OCI-LY7 (cell line): Measurements from ENCODE around the gene SMIM35.

Source experiments
- EZH2phosphoT487 ChIP-seq: fragments of 200-600 bp; sonication (generic); IDR thresholded peaks from 2 replicates; pipeline ENCODE4 v1.6.1; 2018; ENCODE audit warnings: low read depth, borderline replicate concordance, mild to moderate bottlenecking, mixed run types, antibody characterized with exemption, low read length, moderate library complexity, mixed read lengths
- TF ChIP-seq, protein P1 (sequence below): fragments of 200-600 bp; sonication (generic); conservative IDR thresholded peaks from 2 replicates; pipeline ENCODE4 v1.5.1; 2014; ENCODE audit warnings: mild to moderate bottlenecking, antibody characterized with exemption, low read length, moderate library complexity, mixed read lengths

DNA sequence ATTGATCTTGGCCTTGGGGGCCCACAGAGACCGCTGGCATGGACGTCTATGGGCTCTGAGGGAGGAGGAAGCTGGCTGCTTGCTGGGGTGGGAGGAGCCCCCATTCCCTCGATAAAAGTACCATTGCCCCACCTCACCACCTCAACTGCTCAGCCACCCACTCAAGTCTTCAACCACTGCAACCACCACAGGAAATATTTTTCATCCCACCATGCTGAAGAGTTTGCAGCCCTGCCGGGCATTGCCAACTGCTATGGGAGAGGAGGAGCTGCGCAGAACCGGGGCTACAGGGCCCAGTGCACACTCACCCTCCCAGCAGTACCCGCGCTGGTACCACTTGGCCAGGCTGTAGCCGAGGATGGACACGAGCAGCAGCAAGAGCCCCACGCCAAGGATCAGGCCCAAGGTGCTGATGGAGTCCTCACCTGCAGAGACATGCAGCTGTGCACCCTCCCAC is 71.3 kb downstream of the SMIM35 start:
- TF ChIP-seq, protein P1, sequence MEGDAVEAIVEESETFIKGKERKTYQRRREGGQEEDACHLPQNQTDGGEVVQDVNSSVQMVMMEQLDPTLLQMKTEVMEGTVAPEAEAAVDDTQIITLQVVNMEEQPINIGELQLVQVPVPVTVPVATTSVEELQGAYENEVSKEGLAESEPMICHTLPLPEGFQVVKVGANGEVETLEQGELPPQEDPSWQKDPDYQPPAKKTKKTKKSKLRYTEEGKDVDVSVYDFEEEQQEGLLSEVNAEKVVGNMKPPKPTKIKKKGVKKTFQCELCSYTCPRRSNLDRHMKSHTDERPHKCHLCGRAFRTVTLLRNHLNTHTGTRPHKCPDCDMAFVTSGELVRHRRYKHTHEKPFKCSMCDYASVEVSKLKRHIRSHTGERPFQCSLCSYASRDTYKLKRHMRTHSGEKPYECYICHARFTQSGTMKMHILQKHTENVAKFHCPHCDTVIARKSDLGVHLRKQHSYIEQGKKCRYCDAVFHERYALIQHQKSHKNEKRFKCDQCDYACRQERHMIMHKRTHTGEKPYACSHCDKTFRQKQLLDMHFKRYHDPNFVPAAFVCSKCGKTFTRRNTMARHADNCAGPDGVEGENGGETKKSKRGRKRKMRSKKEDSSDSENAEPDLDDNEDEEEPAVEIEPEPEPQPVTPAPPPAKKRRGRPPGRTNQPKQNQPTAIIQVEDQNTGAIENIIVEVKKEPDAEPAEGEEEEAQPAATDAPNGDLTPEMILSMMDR, result no peak
- no peak for TF ChIP-seq EZH2phosphoT487
